Measurements from ENCODE around the gene NAA35.

GRCh38 chr9:85995097-85995496 is 54.2 kb downstream of the NAA35 start:
- TF ChIP-seq ISL1 (CRISPR knock-in tag; IDR thresholded peaks at IDR 0.05) = no peak
- no peak for TF ChIP-seq ZFP30 (CRISPR knock-in tag; IDR thresholded peaks at IDR 0.05)
- TF ChIP-seq TOX (CRISPR knock-in tag; IDR thresholded peaks at IDR 0.05; ENCODE audit: borderline replicate concordance) = no peak
- no peak for TF ChIP-seq ZNF8 (CRISPR knock-in tag; IDR thresholded peaks at IDR 0.05)
- TF ChIP-seq ZC3H10 (CRISPR knock-in tag; IDR thresholded peaks at IDR 0.05) = no peak
